HUDEP-2 (cell line): ENCODE results near the gene WDHD1.
"Not testable (repeated sequence)": the region's sequence is repeated elsewhere in the genome, so short reads cannot be mapped to it uniquely, and the experiment has no call there.

Experiments
- DNase-seq, 76 experiments: peaks; one replicate each; lab custom pipeline; 2025; ENCODE audit not compliant: unreplicated experiment in 76 of 76; lab: John Stamatoyannopoulos, UW

Gene WDHD1

DNA sequence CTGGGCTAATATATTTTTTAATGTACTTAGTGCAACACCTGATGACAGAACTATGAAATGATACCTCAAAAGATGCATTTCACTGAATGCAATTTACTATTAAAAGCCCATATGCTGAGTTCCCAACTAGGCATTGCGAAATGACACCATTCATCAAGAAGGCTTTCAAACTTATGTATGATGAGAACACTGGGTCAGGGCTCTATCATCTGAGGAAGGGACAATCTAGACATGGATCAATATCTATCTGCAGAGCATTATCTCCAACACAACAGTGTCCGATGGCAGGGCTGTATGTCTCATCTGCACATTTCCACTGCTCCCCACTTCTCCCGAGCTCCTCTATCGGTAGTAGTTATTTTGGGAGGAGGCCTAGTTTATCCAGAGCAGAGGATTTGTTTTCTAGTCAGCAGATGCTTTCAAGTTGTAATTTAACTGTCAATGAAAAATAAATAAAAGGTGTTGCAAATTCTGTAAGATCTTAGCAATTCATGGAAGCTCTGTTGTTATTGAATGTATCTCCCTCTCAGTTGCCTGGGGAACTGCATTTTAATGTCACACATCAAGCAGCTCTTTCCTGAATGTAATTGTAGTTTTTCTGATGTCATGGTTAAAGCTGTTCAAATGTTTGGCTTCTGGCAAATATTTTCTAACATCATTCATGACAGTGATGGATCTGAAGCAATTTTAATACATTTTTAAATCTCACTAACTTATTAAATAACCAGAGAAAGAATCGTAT is 116.9 kb downstream of the WDHD1 start:
- no peak for DNase-seq

- peak in 2 of 76 experiments; percentile 4 to 16 for DNase-seq
These were observed 117.9 kb downstream of the WDHD1 start for GRCh38 chr14:54908973-54909372.

DNA sequence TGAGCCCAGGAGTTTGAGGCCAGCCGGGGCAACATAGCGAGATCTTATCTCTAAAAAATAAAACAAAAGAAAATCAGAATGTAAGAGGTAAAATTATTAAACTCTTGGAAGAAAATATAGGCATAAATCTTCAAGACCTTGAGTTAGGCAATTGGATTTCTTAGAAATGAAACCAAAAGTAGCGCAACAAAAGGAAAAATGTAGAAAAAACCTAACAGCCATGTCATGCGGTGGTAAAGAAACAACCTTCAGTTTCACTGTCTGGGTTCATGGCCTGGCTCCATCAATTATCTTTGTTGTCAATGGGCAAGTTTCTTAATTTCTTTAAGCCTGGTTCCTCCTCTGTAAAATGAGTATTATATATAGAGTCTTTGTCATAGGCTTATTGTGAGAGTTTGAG is 118.7 kb downstream of the WDHD1 start:
- no peak for DNase-seq

GRCh38 chr14:54906075-54906474 is 120.8 kb downstream of the WDHD1 start:
- no peak for DNase-seq

- DNase-seq, result peak in 50 of 76 experiments; percentile 5 to 78 (median 36)
These were observed 124.1 kb downstream of the WDHD1 start, which contains the start of gene GCH1 for GRCh38 chr14:54902521-54903420. Gene GCH1 (minus strand): TSS chr14:54902826. CDS start chr14:54902663, 163 bp downstream.

GRCh38 chr14:54902143-54902520 is 124.8 kb downstream of the WDHD1 start:
- peak in 56 of 76 experiments; percentile 9 to 64 (median 38) for DNase-seq

GRCh38 chr14:54901380-54902142 is 125.3 kb downstream of the WDHD1 start:
- no peak for DNase-seq

GRCh38 chr14:54899573-54899972 is 127.3 kb downstream of the WDHD1 start:
- no peak for DNase-seq

- DNase-seq, result not testable (repeated sequence)
These were observed 128.9 kb downstream of the WDHD1 start for GRCh38 chr14:54897809-54898555.

DNA sequence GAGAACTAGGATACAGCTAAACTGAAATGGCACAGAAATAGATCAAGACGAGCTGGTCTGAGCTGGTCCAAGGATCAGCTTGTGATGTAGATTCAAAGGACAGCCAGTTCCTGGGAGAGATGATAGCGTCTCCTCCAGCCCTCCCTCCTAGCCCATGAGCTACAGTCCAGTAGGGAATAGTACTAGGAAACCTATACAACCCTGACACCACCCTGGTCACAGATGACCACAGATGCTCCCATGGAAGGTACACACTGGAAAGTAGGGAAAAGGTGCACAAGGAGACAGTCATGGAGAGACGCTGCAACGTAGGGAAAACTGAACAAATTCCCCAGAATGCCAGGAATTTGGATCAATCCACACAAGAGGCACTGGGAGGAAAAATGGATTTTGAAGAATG is 131.2 kb downstream of the WDHD1 start:
- DNase-seq, result no peak

DNA sequence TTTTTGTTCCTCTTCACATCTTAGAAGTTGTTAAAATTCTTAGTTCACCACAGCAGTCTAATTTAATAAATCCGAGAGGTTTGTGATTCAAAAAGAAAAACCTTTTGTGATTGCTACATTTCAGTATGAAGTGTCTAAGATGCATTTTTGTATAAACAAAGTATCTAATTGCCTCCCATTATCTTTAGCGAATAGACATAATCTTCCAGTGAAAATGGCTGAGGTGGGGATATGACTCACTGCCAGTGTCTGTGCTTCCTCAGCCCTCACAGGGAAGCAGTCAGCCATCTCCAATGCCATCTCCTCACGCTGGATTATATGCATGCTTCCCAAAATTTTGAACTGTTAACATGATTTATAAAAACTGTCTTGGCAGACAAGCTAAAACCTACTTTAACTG is 131.9 kb downstream of the WDHD1 start:
- no peak for DNase-seq

- peak in 10 of 76 experiments; percentile 7 to 33 (median 15) for DNase-seq
These were observed 133.6 kb downstream of the WDHD1 start for GRCh38 chr14:54893151-54893760.

- DNase-seq, result no peak
These were observed 135.2 kb downstream of the WDHD1 start for GRCh38 chr14:54891471-54892245.

DNA sequence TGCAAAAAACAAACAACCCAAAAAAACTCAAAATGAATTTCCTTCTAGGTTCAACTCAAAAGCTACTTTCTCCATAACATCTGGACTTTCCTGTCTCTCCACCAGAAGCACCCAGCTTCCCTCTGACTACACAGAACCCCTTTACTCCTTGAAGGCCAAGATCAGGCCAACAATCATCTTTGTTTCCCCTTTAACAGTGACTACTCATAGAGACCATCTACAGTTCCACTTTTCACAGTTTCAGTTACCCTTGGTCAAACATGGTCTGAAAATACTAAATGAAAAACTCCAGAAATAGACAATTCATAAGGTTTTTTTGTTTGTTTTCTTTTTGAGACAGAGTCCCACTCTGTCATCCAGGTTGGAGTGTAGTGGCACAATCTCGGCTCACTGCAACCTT is 136.1 kb downstream of the WDHD1 start:
- no peak for DNase-seq

DNA sequence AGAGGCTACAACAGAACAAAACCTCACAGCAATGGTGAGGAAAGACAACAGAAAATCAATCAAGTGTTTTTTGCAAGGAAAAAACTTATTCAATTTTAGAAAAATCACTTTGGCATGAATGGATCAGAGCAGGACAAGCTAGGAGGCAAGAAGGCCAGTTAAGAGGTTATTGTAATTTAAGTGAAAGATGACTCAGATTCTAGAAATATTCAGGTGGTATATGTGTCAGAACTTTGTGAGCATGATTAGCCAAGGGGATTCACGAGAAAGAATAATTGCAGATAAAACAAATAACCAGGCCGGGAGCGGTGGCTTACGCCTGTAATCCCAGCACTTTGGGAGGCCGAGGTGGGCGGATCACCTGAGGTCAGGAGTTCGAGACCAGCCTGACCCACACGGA is 137.0 kb downstream of the WDHD1 start:
- no peak for DNase-seq
